Measurements from ENCODE around the gene KATNB1. TPM values are rescaled to one million over a fixed set of nuclear protein-coding genes. Genes with fewer than 3 reads are reported as not detected.

KATNB1 gene
- total and polyA plus RNA-seq, 7 experiments from 2014 or later: 20.4 to 32.9 (median 26.0) TPM

DNA sequence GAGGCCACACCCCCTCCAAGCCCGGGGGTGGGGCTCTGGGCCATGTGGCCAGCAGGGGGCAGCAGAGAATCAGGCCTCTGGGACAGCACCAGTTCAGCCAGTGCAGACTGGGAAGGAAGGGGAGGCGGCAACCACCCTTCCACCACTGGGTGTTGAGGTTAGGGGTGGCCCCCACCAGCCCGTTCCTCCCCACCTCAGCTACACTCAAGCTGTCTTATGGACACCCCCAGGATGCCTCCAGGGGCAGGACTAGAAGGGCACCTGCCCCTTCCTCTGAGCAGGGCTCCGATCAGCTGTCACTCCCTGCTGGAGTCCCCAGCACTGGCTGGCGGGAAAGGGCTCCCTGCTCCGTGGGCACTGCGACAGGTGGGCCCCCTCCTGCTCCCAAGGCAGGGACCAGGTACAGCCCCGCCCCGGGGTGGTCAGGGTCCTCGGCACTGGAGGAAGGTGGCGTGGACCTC is 21.8 kb downstream of the KATNB1 start:
- ATAC-seq: peak; percentile 93
- peaks cover 0 to 8% (median 4%) of the 10 kb centered on the region in 5 donors for H3K36me3 Mint-ChIP-seq
- H3K4me3 Mint-ChIP-seq: no peak overlapping the region
- Histone ChIP-seq H3K27ac (ENCODE audit: low read depth, low read length) (no peak overlapping the region), H3K4me1 (ENCODE audit: control insufficient read depth in 2 of 2, insufficient read depth in 2 of 2, low read length in 2 of 2) (peaks cover 0 to 5% of the 10 kb centered on the region in 2 donors), H3K36me3 (ENCODE audit: control insufficient read depth in 2 of 3, insufficient read depth in 3 of 3, low read length in 3 of 3) (peaks cover 0 to 39% (median 0%) of the 10 kb centered on the region in 3 experiments), H3K4me3 (ENCODE audit: low read length) (no peak overlapping the region), H3K27me3 (ENCODE audit: control insufficient read depth in 2 of 2, insufficient read depth in 2 of 2, low read length in 2 of 2) (no peaks in the 10 kb centered on the region), H3K9me3 (ENCODE audit: control insufficient read depth in 2 of 3, low read length in 3 of 3) (no peaks in the 10 kb centered on the region)
- intact Hi-C loops (cut with micrococcal nuclease): loop anchor here (1.0 to 5.0 kb wide), 7 partner anchors 21 to 244 kb away; partner anchors contain the start of genes KATNB1 (in 1 of the 2), USB1 (in 1 of the 2) and ZNF319 (in 1 of the 2)
- peaks cover 0 to 3% (median 0%) of the 10 kb centered on the region in 7 donors for H3K4me1 Mint-ChIP-seq
- H3K27ac Mint-ChIP-seq: no peak overlapping the region
- no peaks in the 10 kb centered on the region for H3K27me3 Mint-ChIP-seq
- ChIA-PET CTCF (no interaction called here), POLR2A (interaction anchor here (1.8 kb wide), 1 partner anchor 22 kb away, joined by 6 read pairs; the partner anchor contains the start of gene KATNB1)
- H3K9me3 Mint-ChIP-seq: peaks cover 0 to 1% (median 0%) of the 10 kb centered on the region in 11 donors
- peak; percentile 61 to 93 (median 81) for DNase-seq

DNA sequence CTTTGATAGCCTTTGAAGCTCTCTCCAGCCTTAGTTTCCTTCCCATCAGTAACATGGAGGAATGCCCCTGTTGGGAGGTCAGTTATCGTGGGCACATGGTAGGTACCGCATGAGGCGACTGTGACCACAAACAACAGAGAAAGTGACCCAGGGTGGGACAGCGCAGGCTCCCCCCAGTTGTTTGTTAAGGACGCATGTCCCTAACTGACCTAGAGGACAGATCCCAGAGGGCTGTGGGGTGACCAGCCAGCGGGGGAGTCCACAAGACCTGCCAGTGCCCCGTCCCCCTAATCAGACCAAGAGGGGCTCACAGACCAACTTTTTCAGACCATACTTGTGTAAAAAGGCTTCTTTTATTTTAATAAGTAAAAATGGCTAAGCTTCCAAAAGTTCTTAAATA is 22.3 kb downstream of the KATNB1 start:
- Histone ChIP-seq H3K27me3 (ENCODE audit: control insufficient read depth in 2 of 2, insufficient read depth in 2 of 2, low read length in 2 of 2) (no peaks in the 10 kb centered on the region), H3K4me1 (ENCODE audit: control insufficient read depth in 2 of 2, insufficient read depth in 2 of 2, low read length in 2 of 2) (peaks cover 0 to 5% of the 10 kb centered on the region in 2 donors), H3K4me3 (ENCODE audit: low read length) (no peak overlapping the region), H3K9me3 (ENCODE audit: control insufficient read depth in 2 of 3, low read length in 3 of 3) (no peaks in the 10 kb centered on the region), H3K27ac (ENCODE audit: low read depth, low read length) (no peak overlapping the region), H3K36me3 (ENCODE audit: control insufficient read depth in 2 of 3, insufficient read depth in 3 of 3, low read length in 3 of 3) (peaks cover 0 to 34% (median 0%) of the 10 kb centered on the region in 3 experiments)
- H3K4me3 Mint-ChIP-seq: no peak overlapping the region
- DNase-seq (no peak), ATAC-seq (no peak)
- ChIA-PET CTCF (no interaction called here), POLR2A (no interaction called here)
- H3K9me3 Mint-ChIP-seq: peaks cover 0 to 1% (median 0%) of the 10 kb centered on the region in 11 donors
- no peaks in the 10 kb centered on the region for H3K27me3 Mint-ChIP-seq
- peaks cover 0 to 3% (median 0%) of the 10 kb centered on the region in 7 donors for H3K4me1 Mint-ChIP-seq
- H3K27ac Mint-ChIP-seq: no peak overlapping the region
- H3K36me3 Mint-ChIP-seq: peaks cover 0 to 8% (median 4%) of the 10 kb centered on the region in 5 donors
- intact Hi-C loops (cut with micrococcal nuclease): loop anchor here (1.0 to 5.0 kb wide), 7 partner anchors 22 to 243 kb away; partner anchors contain the start of genes KATNB1 (in 1 of the 2), USB1 (in 1 of the 2) and ZNF319 (in 1 of the 2)

DNA sequence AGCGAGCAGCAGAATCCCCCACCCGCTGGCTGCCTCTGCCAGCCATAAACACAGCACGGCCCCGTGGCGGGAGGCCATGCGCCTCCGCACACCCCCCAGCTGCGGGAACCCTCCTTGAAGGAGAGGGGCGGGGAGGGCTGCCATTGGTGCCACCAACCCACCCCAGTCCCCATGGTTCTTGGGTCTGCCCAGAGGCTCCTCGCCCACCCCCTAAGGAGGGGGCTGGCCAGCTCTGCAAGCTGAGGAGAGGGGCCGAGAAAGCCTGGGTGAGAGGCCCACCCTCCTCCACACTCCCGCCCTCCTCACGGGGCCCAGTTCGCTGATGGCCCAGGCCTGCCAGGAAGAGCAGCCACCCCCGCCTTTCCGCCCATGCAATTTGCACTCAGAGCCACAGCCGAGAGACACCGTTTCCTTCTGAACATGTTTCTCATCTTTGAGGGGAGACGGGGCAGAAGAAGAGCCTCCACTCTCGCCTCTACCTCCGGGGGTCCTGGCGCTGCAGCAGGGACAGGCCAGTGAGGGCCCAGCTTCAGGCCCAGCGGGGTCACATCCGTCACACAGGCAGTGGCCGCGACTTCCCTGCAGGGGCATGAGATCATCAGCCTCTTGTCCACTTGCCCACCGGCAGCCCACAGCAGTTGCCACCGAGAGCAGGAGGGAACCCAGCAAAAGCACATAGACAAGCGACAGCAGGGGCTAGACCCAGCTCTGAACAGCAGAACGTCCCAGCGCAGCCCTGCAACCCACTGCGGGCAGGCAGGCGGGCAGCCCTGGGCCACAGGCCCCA is 23.0 kb downstream of the KATNB1 start:
- ChIA-PET CTCF (no interaction called here), POLR2A (no interaction called here)
- peaks cover 0 to 3% (median 0%) of the 10 kb centered on the region in 7 donors for H3K4me1 Mint-ChIP-seq
- H3K4me3 Mint-ChIP-seq: no peak overlapping the region
- no peaks in the 10 kb centered on the region for H3K27me3 Mint-ChIP-seq
- Histone ChIP-seq H3K27me3 (ENCODE audit: control insufficient read depth in 2 of 2, insufficient read depth in 2 of 2, low read length in 2 of 2) (no peaks in the 10 kb centered on the region), H3K27ac (ENCODE audit: low read depth, low read length) (no peak overlapping the region), H3K9me3 (ENCODE audit: control insufficient read depth in 2 of 3, low read length in 3 of 3) (no peaks in the 10 kb centered on the region), H3K36me3 (ENCODE audit: control insufficient read depth in 2 of 3, insufficient read depth in 3 of 3, low read length in 3 of 3) (peaks cover 0 to 27% (median 0%) of the 10 kb centered on the region in 3 experiments), H3K4me3 (ENCODE audit: low read length) (no peak overlapping the region), H3K4me1 (ENCODE audit: control insufficient read depth in 2 of 2, insufficient read depth in 2 of 2, low read length in 2 of 2) (peaks cover 0 to 5% of the 10 kb centered on the region in 2 donors)
- H3K9me3 Mint-ChIP-seq: peaks cover 0 to 1% (median 0%) of the 10 kb centered on the region in 11 donors
- no peak for ATAC-seq
- intact Hi-C loops (cut with micrococcal nuclease): loop anchor here in 1 of 2 donors (5.0 kb wide), 1 partner anchor 229 kb away; no protein-coding TSS in a partner anchor
- no peak overlapping the region for H3K27ac Mint-ChIP-seq
- no peak for DNase-seq
- H3K36me3 Mint-ChIP-seq: peaks cover 0 to 8% (median 4%) of the 10 kb centered on the region in 5 donors

DNA sequence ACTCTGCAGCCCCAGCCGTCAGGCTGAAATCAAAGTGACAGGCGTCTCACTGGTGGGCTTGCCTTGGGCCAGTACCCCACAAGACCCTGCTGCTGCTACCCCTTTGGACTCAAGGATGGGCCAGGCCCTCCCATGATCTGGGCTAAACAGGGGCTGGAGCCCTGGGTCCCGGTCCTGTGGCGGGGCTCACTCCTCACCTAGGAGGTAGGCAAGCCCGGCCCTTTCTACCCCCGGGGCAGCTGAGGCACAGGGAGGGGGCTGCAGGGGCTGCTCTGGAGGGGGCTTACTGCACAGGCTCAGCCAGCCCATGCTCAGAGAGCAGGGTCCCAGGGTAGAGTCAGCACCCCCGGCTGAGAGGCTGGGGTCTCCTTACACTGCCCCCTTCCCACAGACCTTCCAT is 23.6 kb downstream of the KATNB1 start:
- Mint-ChIP-seq H3K27ac (peak overlapping the region in 1 of 9 donors; percentile 9), H3K4me3 (no peak overlapping the region), H3K36me3 (peaks cover 0 to 8% (median 4%) of the 10 kb centered on the region in 5 donors), H3K9me3 (peaks cover 0 to under 1% (median 0%) of the 10 kb centered on the region in 11 donors), H3K4me1 (peaks cover 0 to 3% (median 0%) of the 10 kb centered on the region in 7 donors), H3K27me3 (no peaks in the 10 kb centered on the region)
- H3K4me3 ChIP-seq (ENCODE audit: low read length): no peak overlapping the region
- H3K27me3 ChIP-seq (ENCODE audit: control insufficient read depth in 2 of 2, insufficient read depth in 2 of 2, low read length in 2 of 2): no peaks in the 10 kb centered on the region
- peaks cover 0 to 23% (median 0%) of the 10 kb centered on the region in 3 experiments for H3K36me3 ChIP-seq (ENCODE audit: control insufficient read depth in 2 of 3, insufficient read depth in 3 of 3, low read length in 3 of 3)
- ATAC-seq (no peak), DNase-seq (no peak)
- intact Hi-C loops (cut with micrococcal nuclease): loop anchor here in 1 of 2 donors (5.0 kb wide), 1 partner anchor 228 kb away; no protein-coding TSS in a partner anchor
- H3K9me3 ChIP-seq (ENCODE audit: control insufficient read depth in 2 of 3, low read length in 3 of 3): no peaks in the 10 kb centered on the region
- ChIA-PET CTCF (no interaction called here), POLR2A (no interaction called here)
- H3K4me1 ChIP-seq (ENCODE audit: control insufficient read depth in 2 of 2, insufficient read depth in 2 of 2, low read length in 2 of 2): peaks cover 0 to 5% of the 10 kb centered on the region in 2 donors
- no peak overlapping the region for H3K27ac ChIP-seq (ENCODE audit: low read depth, low read length)

DNA sequence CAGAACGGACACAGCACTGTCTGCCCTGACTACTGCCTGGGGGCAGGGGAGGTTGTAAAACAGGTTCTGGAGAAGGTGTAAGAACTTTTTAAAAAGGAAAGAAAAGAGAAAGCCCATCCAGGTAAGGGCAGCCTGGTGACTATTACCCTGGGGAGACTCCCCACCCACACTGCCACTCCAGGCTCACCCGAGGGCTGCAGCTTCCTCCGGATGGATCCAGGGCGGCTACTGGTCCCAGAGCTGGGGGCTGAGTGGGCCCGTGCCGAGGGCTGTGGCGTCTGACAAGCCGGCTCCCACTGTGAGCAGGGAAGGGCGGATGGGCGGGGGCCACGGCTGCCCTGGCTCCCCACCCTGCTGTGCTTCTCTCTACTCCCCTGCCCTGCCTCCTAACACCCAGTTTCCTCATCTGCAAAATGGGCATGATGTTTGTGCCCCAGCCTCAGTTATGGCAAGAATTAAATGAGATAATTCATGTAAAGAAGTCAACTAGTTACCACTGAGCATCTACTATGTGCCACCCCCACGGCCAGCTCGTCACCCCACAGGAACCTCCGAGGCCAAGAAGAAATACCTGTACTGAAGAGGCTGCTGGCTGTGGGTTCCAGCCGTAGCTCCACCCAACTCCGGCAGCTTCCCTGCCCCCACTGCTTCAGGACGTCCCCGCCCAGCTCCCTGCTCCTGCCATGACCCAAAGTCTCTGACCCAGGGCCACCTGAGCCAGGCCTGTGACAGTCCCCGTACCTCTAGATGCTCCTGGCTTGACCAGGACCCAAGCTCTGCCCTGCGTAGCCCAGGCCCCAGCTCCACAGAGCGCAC is 24.2 kb downstream of the KATNB1 start:
- intact Hi-C loops (cut with micrococcal nuclease): loop anchor here in 1 of 2 donors (5.0 kb wide), 1 partner anchor 228 kb away; no protein-coding TSS in a partner anchor
- Mint-ChIP-seq H3K9me3 (no peaks in the 10 kb centered on the region), H3K4me3 (no peak overlapping the region), H3K27me3 (no peaks in the 10 kb centered on the region), H3K4me1 (peaks cover 0 to 3% (median 0%) of the 10 kb centered on the region in 7 donors), H3K36me3 (peaks cover 0 to 8% (median 0%) of the 10 kb centered on the region in 5 donors), H3K27ac (no peak overlapping the region)
- Histone ChIP-seq H3K4me1 (ENCODE audit: control insufficient read depth in 2 of 2, insufficient read depth in 2 of 2, low read length in 2 of 2) (peaks cover 0 to 5% of the 10 kb centered on the region in 2 donors), H3K27ac (ENCODE audit: low read depth, low read length) (no peak overlapping the region), H3K4me3 (ENCODE audit: low read length) (no peak overlapping the region), H3K36me3 (ENCODE audit: control insufficient read depth in 2 of 3, insufficient read depth in 3 of 3, low read length in 3 of 3) (peaks cover 0 to 17% (median 0%) of the 10 kb centered on the region in 3 experiments), H3K27me3 (ENCODE audit: control insufficient read depth in 2 of 2, insufficient read depth in 2 of 2, low read length in 2 of 2) (no peaks in the 10 kb centered on the region), H3K9me3 (ENCODE audit: control insufficient read depth in 2 of 3, low read length in 3 of 3) (no peaks in the 10 kb centered on the region)
- DNase-seq (no peak), ATAC-seq (no peak)
- POLR2A ChIA-PET: no interaction called here
- CTCF ChIA-PET: interaction anchor here (0.6 to 1.2 kb wide), 2 partner anchors 18 to 183 kb away, joined by 3 read pairs; no protein-coding TSS in a partner anchor

Measured in naive thymus-derived CD4-positive, alpha-beta T cell (primary cell).